Thoracic aorta (tissue), 2 donors: Measurements from ENCODE around the gene MYBPHL. TPM values are rescaled to one million over a fixed set of nuclear protein-coding genes. Genes with fewer than 3 reads are reported as not detected.

ENCODE experiments used
- ATAC-seq: fragments of 150-250 bp; one replicate; pipeline ENCODE4 v1.8.0; 2017; ENCODE audit warnings: low read depth; ENCODE audit not compliant: insufficient number of reproducible peaks, low FRiP score
- DNase-seq: peaks from one replicate; pipeline ENCODE4 v3.0.0-alpha.2; 2020; ENCODE audit warnings: low spot score
- H3K27ac ChIP-seq, 2 donors: fragments of 200-600 bp; sonication (generic); 1 replicate in 1 of 2; 2 replicates in 1 of 2; pipeline ENCODE4 v1.5.1; 2016; ENCODE audit warnings: mild to moderate bottlenecking in 2 of 2, moderate library complexity in 2 of 2
- H3K27me3 ChIP-seq: fragments of 200-600 bp; sonication (generic); replicated peaks from 2 replicates; pipeline ENCODE4 v1.6.0; 2016; ENCODE audit warnings: mild to moderate bottlenecking; ENCODE audit not compliant: insufficient read depth
- H3K36me3 ChIP-seq: fragments of 200-600 bp; sonication (generic); one replicate; pipeline ENCODE4 v1.5.1; 2016
- H3K4me1 ChIP-seq, 2 donors: fragments of 200-600 bp; sonication (generic); 1 replicate in 1 of 2; 2 replicates in 1 of 2; pipeline versions ENCODE4 v1.5.1 to v1.6.0; 2016; ENCODE audit warnings: low read depth in 2 of 2, mild to moderate bottlenecking in 1 of 2; ENCODE audit not compliant: control insufficient read depth in 1 of 2
- H3K4me3 ChIP-seq: fragments of 200-600 bp; sonication (generic); 2 replicates; pipeline ENCODE4 v1.5.1; 2016; ENCODE audit warnings: mild to moderate bottlenecking
- H3K9me3 ChIP-seq: fragments of 200-600 bp; sonication (generic); 2 replicates; pipeline ENCODE4 v1.5.1; 2016
- CTCF ChIP-seq: fragments of 200-600 bp; sonication (generic); IDR thresholded peaks from one replicate; pipeline ENCODE4 v1.5.1; 2019; ENCODE audit warnings: antibody characterized with exemption
- total RNA-seq, 2 donors: library from RNA; depleted of rRNA; stranded (reverse); fragments of >200 nt; gene quantifications; one replicate each; pipeline versions ENCODE4 v1.1.0 to v1.2.3, GENCODE V29; 2016

The MYBPHL gene
- total RNA-seq, 2 donors from 2014 or later: 1.1 TPM; not detected in 1

GRCh38 chr1:109350182-109350581, 43.4 kb upstream of the MYBPHL start:
- Histone ChIP-seq H3K4me1 (peaks cover 0 to 6% of the 10 kb centered on the region in 2 donors), H3K36me3 (peaks cover 58% of the 10 kb centered on the region), H3K4me3 (no peak overlapping the region), H3K27me3 (no peaks in the 10 kb centered on the region), H3K9me3 (no peaks in the 10 kb centered on the region), H3K27ac (peak overlapping the region in 1 of 2 donors; percentile 20)
- DNase-seq (no peak), ATAC-seq (no peak)
- no peak for TF ChIP-seq CTCF

- peaks cover 0 to 7% of the 10 kb centered on the region in 2 donors for H3K4me1 ChIP-seq
- TF ChIP-seq CTCF: no peak
- peaks cover 64% of the 10 kb centered on the region for H3K36me3 ChIP-seq
- H3K4me3 ChIP-seq: no peak overlapping the region
- no peak overlapping the region for H3K27ac ChIP-seq
- H3K9me3 ChIP-seq: no peaks in the 10 kb centered on the region
- DNase-seq (no peak), ATAC-seq (no peak)
- H3K27me3 ChIP-seq: no peaks in the 10 kb centered on the region
Observed at GRCh38 chr1:109347511-109347910, 40.7 kb upstream of the MYBPHL start.

- peaks cover 0 to 6% of the 10 kb centered on the region in 2 donors for H3K4me1 ChIP-seq
- H3K27ac ChIP-seq: peak overlapping the region in 1 of 2 donors; percentile 24
- H3K4me3 ChIP-seq: no peak overlapping the region
- no peak for ATAC-seq
- H3K36me3 ChIP-seq: peaks cover 82% of the 10 kb centered on the region
- H3K9me3 ChIP-seq: no peaks in the 10 kb centered on the region
- TF ChIP-seq CTCF: no peak
- no peaks in the 10 kb centered on the region for H3K27me3 ChIP-seq
- DNase-seq: no peak
Observed at GRCh38 chr1:109341944-109342930, 35.4 kb upstream of the MYBPHL start.

- Histone ChIP-seq H3K27me3 (no peaks in the 10 kb centered on the region), H3K36me3 (peaks cover 81% of the 10 kb centered on the region), H3K4me3 (no peak overlapping the region), H3K9me3 (no peaks in the 10 kb centered on the region), H3K4me1 (peaks cover 0 to 6% of the 10 kb centered on the region in 2 donors), H3K27ac (no peak overlapping the region)
- TF ChIP-seq CTCF: no peak
- DNase-seq (no peak), ATAC-seq (no peak)
Observed at GRCh38 chr1:109338608-109339007, 31.8 kb upstream of the MYBPHL start.

DNA sequence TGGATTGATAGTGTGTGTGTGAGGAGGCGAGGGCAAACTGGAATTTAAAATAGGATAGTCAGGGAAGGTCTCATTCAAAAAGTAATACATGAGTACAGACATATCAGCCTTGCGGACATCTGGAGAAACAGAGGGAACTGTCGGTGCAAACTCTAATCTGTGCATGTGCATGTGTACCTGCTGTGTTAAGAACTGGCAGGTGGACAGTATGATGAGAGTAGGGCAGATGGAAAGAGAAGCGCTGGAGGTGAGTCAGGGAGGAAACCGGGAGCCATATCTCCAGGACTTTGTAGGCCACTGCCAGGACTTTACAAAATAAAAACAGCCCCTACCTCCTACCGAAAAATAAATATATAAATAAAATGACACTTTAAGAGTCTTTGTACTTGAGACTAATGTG, 31.3 kb upstream of the MYBPHL start:
- DNase-seq (no peak), ATAC-seq (no peak)
- Histone ChIP-seq H3K9me3 (no peaks in the 10 kb centered on the region), H3K4me1 (peaks cover 0 to 6% of the 10 kb centered on the region in 2 donors), H3K4me3 (no peak overlapping the region), H3K36me3 (peaks cover 79% of the 10 kb centered on the region), H3K27ac (no peak overlapping the region), H3K27me3 (no peaks in the 10 kb centered on the region)
- no peak for TF ChIP-seq CTCF
